ENCODE results near the gene ANGPT4. TPM values are rescaled to one million over a fixed set of nuclear protein-coding genes. Genes with fewer than 3 reads are reported as not detected.

ANGPT4 gene
- total RNA-seq, 1 donor from 2014 or later, result 0.12 TPM

DNA sequence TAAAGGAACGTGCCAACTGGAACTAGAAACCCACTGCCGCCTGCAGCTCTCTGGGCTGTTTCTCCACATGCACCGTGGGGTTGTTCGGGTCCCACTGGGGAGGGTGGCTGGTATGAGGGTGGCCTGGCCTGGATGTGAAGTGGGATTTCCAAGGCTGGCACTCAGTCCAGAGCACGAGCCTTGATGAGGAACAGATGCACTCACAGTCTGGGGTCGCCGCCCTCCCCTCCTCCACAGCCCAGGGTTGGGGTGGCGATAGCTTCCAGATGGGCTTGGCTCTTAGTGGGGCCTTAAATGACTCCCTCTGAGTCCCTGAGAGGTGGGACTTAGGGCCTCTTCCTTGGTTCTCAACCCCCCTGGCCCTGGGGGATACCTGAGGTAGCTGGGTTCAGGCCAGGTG lies 30.7 kb upstream of the ANGPT4 start:
- Mint-ChIP-seq H3K36me3 (ENCODE audit: low read depth) (no peaks in the 10 kb centered on the region), H3K9me3 (ENCODE audit: low read depth) (no peaks in the 10 kb centered on the region), H3K27me3 (ENCODE audit: low read depth) (peaks cover 33% of the 10 kb centered on the region), H3K4me1 (ENCODE audit: low read depth) (no peaks in the 10 kb centered on the region), H3K4me3 (ENCODE audit: unreplicated experiment) (no peak overlapping the region), H3K27ac (ENCODE audit: unreplicated experiment) (no peak overlapping the region)
- TF ChIP-seq, protein P1, sequence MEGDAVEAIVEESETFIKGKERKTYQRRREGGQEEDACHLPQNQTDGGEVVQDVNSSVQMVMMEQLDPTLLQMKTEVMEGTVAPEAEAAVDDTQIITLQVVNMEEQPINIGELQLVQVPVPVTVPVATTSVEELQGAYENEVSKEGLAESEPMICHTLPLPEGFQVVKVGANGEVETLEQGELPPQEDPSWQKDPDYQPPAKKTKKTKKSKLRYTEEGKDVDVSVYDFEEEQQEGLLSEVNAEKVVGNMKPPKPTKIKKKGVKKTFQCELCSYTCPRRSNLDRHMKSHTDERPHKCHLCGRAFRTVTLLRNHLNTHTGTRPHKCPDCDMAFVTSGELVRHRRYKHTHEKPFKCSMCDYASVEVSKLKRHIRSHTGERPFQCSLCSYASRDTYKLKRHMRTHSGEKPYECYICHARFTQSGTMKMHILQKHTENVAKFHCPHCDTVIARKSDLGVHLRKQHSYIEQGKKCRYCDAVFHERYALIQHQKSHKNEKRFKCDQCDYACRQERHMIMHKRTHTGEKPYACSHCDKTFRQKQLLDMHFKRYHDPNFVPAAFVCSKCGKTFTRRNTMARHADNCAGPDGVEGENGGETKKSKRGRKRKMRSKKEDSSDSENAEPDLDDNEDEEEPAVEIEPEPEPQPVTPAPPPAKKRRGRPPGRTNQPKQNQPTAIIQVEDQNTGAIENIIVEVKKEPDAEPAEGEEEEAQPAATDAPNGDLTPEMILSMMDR (IDR thresholded peaks at IDR 0.05), result no peak
- DNase-seq (ENCODE audit: low spot score), result no peak

DNA sequence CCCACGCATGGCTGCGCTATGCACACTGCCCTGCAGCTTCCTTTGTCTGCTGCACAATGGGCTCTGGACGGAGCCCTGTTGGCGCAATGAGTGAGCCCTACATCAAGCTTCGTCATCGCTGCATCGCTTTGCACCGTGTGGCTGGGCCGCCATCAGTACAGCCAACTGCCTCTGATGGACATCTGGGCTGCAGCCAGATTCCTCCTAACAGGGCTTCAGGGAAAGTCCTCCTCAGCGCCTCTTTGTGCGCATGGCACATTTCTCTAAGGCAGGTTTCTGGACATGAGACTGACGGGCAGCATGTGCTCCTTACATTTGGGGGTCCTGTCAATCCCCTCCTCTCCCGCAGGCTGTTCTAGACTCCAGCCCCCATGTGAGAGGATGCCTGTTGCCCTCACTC lies 29.7 kb upstream of the ANGPT4 start:
- Mint-ChIP-seq H3K27me3 (ENCODE audit: low read depth) (peaks cover 34% of the 10 kb centered on the region), H3K36me3 (ENCODE audit: low read depth) (no peaks in the 10 kb centered on the region), H3K9me3 (ENCODE audit: low read depth) (no peaks in the 10 kb centered on the region), H3K27ac (ENCODE audit: unreplicated experiment) (no peak overlapping the region), H3K4me3 (ENCODE audit: unreplicated experiment) (no peak overlapping the region), H3K4me1 (ENCODE audit: low read depth) (no peaks in the 10 kb centered on the region)
- DNase-seq (ENCODE audit: low spot score), result no peak
- TF ChIP-seq, protein P1 (IDR thresholded peaks at IDR 0.05), result no peak

DNA sequence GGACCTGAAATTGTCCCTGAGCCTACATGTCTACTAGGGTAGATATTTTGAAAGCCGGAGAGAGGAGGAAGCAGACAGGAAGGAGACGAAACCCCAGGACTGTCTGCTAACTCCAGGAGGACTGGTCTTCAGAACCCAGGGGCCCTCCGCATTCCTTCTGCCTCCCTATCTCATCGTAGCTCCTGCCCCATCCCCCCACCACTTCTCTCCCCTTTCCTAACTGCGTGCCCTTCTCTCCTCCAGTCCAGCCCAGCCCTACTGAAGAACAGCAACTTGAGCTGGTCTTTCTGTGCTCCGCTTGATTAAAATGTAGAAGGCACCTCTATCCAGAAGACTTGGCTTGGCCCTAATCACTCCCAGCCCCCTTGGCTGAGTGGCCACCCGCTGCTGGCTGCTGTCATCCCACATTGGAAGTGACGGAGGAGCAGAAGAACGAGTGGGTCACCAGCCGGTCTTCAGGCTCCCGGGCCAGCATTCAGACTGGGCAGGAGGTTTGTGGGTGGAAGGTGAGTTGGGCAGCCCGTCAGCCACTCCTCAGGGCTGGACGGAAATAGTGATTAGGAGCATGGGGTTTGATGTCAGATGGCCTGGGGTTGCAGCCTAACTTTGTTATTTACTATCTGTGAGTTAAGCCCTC lies 28.8 kb upstream of the ANGPT4 start:
- Mint-ChIP-seq H3K4me1 (ENCODE audit: low read depth) (no peaks in the 10 kb centered on the region), H3K4me3 (ENCODE audit: unreplicated experiment) (no peak overlapping the region), H3K9me3 (ENCODE audit: low read depth) (no peaks in the 10 kb centered on the region), H3K36me3 (ENCODE audit: low read depth) (no peaks in the 10 kb centered on the region), H3K27me3 (ENCODE audit: low read depth) (peaks cover 34% of the 10 kb centered on the region), H3K27ac (ENCODE audit: unreplicated experiment) (peak overlapping the region; percentile 42)
- DNase-seq (ENCODE audit: low spot score), result no peak
- TF ChIP-seq, protein P1 (IDR thresholded peaks at IDR 0.05), result no peak

DNA sequence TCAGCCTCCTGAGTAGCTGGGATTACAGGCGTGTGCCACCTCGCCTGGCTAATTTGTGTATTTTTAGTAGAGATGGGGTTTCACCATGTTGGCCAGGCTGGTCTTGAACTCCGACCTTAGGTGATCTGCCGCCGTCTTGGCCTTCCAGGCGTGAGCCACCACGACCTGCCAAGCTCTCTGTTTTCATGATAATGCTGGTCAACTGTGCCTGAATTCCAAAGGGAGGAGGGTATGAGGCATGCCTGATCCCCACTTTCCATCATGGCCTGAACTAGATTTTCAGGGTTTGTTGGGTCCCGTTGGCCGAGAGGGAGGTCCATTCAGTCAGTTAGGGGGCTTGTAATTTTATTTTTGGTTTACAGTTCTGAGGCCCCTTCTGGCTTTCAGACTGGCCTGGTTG lies 28.0 kb upstream of the ANGPT4 start:
- Mint-ChIP-seq H3K27ac (ENCODE audit: unreplicated experiment) (no peak overlapping the region), H3K4me1 (ENCODE audit: low read depth) (no peaks in the 10 kb centered on the region), H3K4me3 (ENCODE audit: unreplicated experiment) (no peak overlapping the region), H3K36me3 (ENCODE audit: low read depth) (no peaks in the 10 kb centered on the region), H3K27me3 (ENCODE audit: low read depth) (peaks cover 32% of the 10 kb centered on the region), H3K9me3 (ENCODE audit: low read depth) (no peaks in the 10 kb centered on the region)
- no peak for DNase-seq (ENCODE audit: low spot score)
- TF ChIP-seq, protein P1 (IDR thresholded peaks at IDR 0.05), result no peak

DNA sequence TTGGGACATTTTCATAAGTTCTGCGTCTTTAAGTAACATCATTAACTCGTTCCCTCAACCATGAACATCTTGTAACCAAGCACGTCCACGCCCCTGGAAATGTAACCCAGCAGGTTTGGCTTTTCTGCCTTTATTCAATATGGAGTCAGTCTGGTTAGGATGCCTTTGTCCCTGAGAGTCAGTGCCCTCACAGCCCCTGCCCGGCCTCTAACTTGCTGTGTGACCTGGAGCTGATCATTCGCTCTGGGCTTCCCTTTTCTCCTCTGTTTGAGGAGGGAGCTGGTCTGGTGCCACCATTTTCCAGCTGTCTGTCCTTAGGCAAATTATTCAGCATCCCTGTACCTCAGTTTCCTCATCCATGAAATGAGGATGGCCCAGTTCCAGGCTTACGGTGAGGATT lies 26.5 kb upstream of the ANGPT4 start:
- Mint-ChIP-seq H3K4me1 (ENCODE audit: low read depth) (no peaks in the 10 kb centered on the region), H3K27ac (ENCODE audit: unreplicated experiment) (no peak overlapping the region), H3K4me3 (ENCODE audit: unreplicated experiment) (no peak overlapping the region), H3K9me3 (ENCODE audit: low read depth) (no peaks in the 10 kb centered on the region), H3K27me3 (ENCODE audit: low read depth) (peaks cover 19% of the 10 kb centered on the region), H3K36me3 (ENCODE audit: low read depth) (no peaks in the 10 kb centered on the region)
- DNase-seq (ENCODE audit: low spot score), result no peak
- TF ChIP-seq, protein P1 (IDR thresholded peaks at IDR 0.05), result no peak

All from chondrocyte (in vitro differentiated cells).